ENCODE results near the gene APOA4. TPM values are rescaled to one million over a fixed set of nuclear protein-coding genes. Genes with fewer than 3 reads are reported as not detected.

Gene APOA4
- polyA plus RNA-seq, 1 donor from 2014 or later: not detected

- no peaks in the 10 kb centered on the region for H3K9me2 ChIP-seq (ENCODE audit: insufficient read depth, low read length)
- no peak overlapping the region for H3K27ac ChIP-seq (ENCODE audit: low read length)
- H3K4me3 ChIP-seq (ENCODE audit: low read length): no peak overlapping the region
- no peaks in the 10 kb centered on the region for H3K9me3 ChIP-seq (ENCODE audit: low read length)
- no peaks in the 10 kb centered on the region for H3F3A ChIP-seq (ENCODE audit: insufficient read depth, low read length, poor library complexity, severe bottlenecking)
- no peaks in the 10 kb centered on the region for H3K27me3 ChIP-seq (ENCODE audit: insufficient read depth, low read depth, low read length)
- H3K9ac ChIP-seq (ENCODE audit: low read length): no peak overlapping the region
- TF ChIP-seq EZH2 (IDR thresholded peaks at IDR 0.05; ENCODE audit: borderline replicate concordance, insufficient read depth, low read length, poor library complexity, severe bottlenecking): no peak
- TF ChIP-seq MXI1 (conservative IDR thresholded peaks at IDR 0.05; ENCODE audit: poor library complexity, severe bottlenecking): no peak
- peaks cover 14% of the 10 kb centered on the region for H3K36me3 ChIP-seq (ENCODE audit: insufficient read depth, low read length)
- no peak overlapping the region for H2AFZ ChIP-seq (ENCODE audit: low read depth, low read length)
- H3K79me2 ChIP-seq (replicated peaks; ENCODE audit: insufficient read depth, low read length): no peaks in the 10 kb centered on the region
- no peak overlapping the region for H3K4me2 ChIP-seq (ENCODE audit: low read length)
- no peaks in the 10 kb centered on the region for H4K20me1 ChIP-seq (ENCODE audit: insufficient read depth)
These were observed 38.4 kb upstream of the APOA4 start for GRCh38 chr11:116861539-116861938.

GRCh38 chr11:116860303-116860702 is 37.2 kb upstream of the APOA4 start:
- no peaks in the 10 kb centered on the region for H3K79me2 ChIP-seq (replicated peaks; ENCODE audit: insufficient read depth, low read length)
- TF ChIP-seq CTCF (IDR thresholded peaks at IDR 0.05; ENCODE audit: poor library complexity, severe bottlenecking) (no peak), REST (IDR thresholded peaks at IDR 0.05; ENCODE audit: borderline replicate concordance) (no peak), TAF1 (IDR thresholded peaks at IDR 0.05; ENCODE audit: low read depth) (no peak), RAD21 (conservative IDR thresholded peaks at IDR 0.05) (no peak), SMC3 (conservative IDR thresholded peaks at IDR 0.05; ENCODE audit: poor library complexity) (no peak), POLR2AphosphoS5 (IDR thresholded peaks at IDR 0.05) (no peak), EZH2 (IDR thresholded peaks at IDR 0.05; ENCODE audit: borderline replicate concordance, insufficient read depth, low read length, poor library complexity, severe bottlenecking) (no peak), EP300 (conservative IDR thresholded peaks at IDR 0.05; ENCODE audit: poor library complexity, severe bottlenecking) (no peak), MXI1 (conservative IDR thresholded peaks at IDR 0.05; ENCODE audit: poor library complexity, severe bottlenecking) (no peak)
- no peaks in the 10 kb centered on the region for H4K20me1 ChIP-seq (ENCODE audit: insufficient read depth)
- H3K4me2 ChIP-seq (ENCODE audit: low read length): no peak overlapping the region
- H3K36me3 ChIP-seq (ENCODE audit: insufficient read depth, low read length): peaks cover 11% of the 10 kb centered on the region
- H2AFZ ChIP-seq (ENCODE audit: low read depth, low read length): no peak overlapping the region
- H3F3A ChIP-seq (ENCODE audit: insufficient read depth, low read length, poor library complexity, severe bottlenecking): no peaks in the 10 kb centered on the region
- H3K27me3 ChIP-seq (ENCODE audit: insufficient read depth, low read depth, low read length): no peaks in the 10 kb centered on the region
- no peak overlapping the region for H3K9ac ChIP-seq (ENCODE audit: low read length)
- no peaks in the 10 kb centered on the region for H3K9me2 ChIP-seq (ENCODE audit: insufficient read depth, low read length)
- no peaks in the 10 kb centered on the region for H3K9me3 ChIP-seq (ENCODE audit: low read length)
- H3K27ac ChIP-seq (ENCODE audit: low read length): no peak overlapping the region
- H3K4me3 ChIP-seq (ENCODE audit: low read length): no peak overlapping the region

GRCh38 chr11:116859175-116859574 is 36.1 kb upstream of the APOA4 start:
- TF ChIP-seq RAD21 (conservative IDR thresholded peaks at IDR 0.05) (no peak), CTCF (IDR thresholded peaks at IDR 0.05; ENCODE audit: poor library complexity, severe bottlenecking) (no peak), EP300 (conservative IDR thresholded peaks at IDR 0.05; ENCODE audit: poor library complexity, severe bottlenecking) (no peak), MXI1 (conservative IDR thresholded peaks at IDR 0.05; ENCODE audit: poor library complexity, severe bottlenecking) (no peak), REST (IDR thresholded peaks at IDR 0.05; ENCODE audit: borderline replicate concordance) (no peak), SMC3 (conservative IDR thresholded peaks at IDR 0.05; ENCODE audit: poor library complexity) (no peak), EZH2 (IDR thresholded peaks at IDR 0.05; ENCODE audit: borderline replicate concordance, insufficient read depth, low read length, poor library complexity, severe bottlenecking) (no peak), POLR2AphosphoS5 (IDR thresholded peaks at IDR 0.05) (no peak), TAF1 (IDR thresholded peaks at IDR 0.05; ENCODE audit: low read depth) (no peak)
- no peak overlapping the region for H3K4me3 ChIP-seq (ENCODE audit: low read length)
- H3K36me3 ChIP-seq (ENCODE audit: insufficient read depth, low read length): peaks cover 11% of the 10 kb centered on the region
- no peaks in the 10 kb centered on the region for H3K27me3 ChIP-seq (ENCODE audit: insufficient read depth, low read depth, low read length)
- no peak overlapping the region for H3K27ac ChIP-seq (ENCODE audit: low read length)
- H3K4me2 ChIP-seq (ENCODE audit: low read length): no peak overlapping the region
- no peaks in the 10 kb centered on the region for H3F3A ChIP-seq (ENCODE audit: insufficient read depth, low read length, poor library complexity, severe bottlenecking)
- no peaks in the 10 kb centered on the region for H3K9me2 ChIP-seq (ENCODE audit: insufficient read depth, low read length)
- H4K20me1 ChIP-seq (ENCODE audit: insufficient read depth): no peaks in the 10 kb centered on the region
- no peaks in the 10 kb centered on the region for H3K9me3 ChIP-seq (ENCODE audit: low read length)
- H2AFZ ChIP-seq (ENCODE audit: low read depth, low read length): no peak overlapping the region
- no peaks in the 10 kb centered on the region for H3K79me2 ChIP-seq (replicated peaks; ENCODE audit: insufficient read depth, low read length)
- H3K9ac ChIP-seq (ENCODE audit: low read length): no peak overlapping the region
